ENCODE data around the gene KLRF1.

DNA sequence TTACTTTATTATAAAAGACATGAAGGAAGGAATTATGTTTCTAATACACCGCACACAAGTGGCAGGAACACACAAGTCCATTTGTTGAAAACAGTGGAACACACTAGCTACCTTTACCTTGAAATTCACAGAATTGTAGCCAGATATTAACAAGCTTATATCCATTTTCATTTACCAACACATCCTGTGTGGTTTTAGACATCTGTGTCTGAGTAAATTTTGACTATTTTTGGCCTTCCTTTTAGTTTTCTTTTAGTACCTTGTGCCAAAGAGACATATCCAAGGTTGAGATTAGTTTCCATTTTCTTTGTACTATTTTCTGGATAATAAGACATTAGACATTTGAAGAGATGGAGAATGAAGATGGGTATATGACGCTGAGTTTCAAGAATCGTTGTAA lies 54.0 kb downstream of the KLRF1 start, which contains the start of gene KLRF2:
- TF ChIP-seq, protein P1, sequence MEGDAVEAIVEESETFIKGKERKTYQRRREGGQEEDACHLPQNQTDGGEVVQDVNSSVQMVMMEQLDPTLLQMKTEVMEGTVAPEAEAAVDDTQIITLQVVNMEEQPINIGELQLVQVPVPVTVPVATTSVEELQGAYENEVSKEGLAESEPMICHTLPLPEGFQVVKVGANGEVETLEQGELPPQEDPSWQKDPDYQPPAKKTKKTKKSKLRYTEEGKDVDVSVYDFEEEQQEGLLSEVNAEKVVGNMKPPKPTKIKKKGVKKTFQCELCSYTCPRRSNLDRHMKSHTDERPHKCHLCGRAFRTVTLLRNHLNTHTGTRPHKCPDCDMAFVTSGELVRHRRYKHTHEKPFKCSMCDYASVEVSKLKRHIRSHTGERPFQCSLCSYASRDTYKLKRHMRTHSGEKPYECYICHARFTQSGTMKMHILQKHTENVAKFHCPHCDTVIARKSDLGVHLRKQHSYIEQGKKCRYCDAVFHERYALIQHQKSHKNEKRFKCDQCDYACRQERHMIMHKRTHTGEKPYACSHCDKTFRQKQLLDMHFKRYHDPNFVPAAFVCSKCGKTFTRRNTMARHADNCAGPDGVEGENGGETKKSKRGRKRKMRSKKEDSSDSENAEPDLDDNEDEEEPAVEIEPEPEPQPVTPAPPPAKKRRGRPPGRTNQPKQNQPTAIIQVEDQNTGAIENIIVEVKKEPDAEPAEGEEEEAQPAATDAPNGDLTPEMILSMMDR (IDR thresholded peaks at IDR 0.05): no peak
- TF ChIP-seq POLR2A (IDR thresholded peaks at IDR 0.05): no peak

All from prostate gland (tissue), 2 donors.